ENCODE results near the gene FAM98C.

GRCh38 chr19:38433268-38433733 lies 30.4 kb downstream of the FAM98C start, which contains the start of gene RYR1:
- no peak for TF ChIP-seq CTCF (IDR thresholded peaks at IDR 0.05 in 8 of 11, conservative IDR thresholded peaks at IDR 0.05 in 3 of 11)
- no peak for TF ChIP-seq POLR2A (IDR thresholded peaks at IDR 0.05)

Measured in spleen (tissue), 7 donors.